Measurements from ENCODE around the gene RALGPS1. TPM values are rescaled to one million over a fixed set of nuclear protein-coding genes. Genes with fewer than 3 reads are reported as not detected.
"Not testable (repeated sequence)": the region's sequence is repeated elsewhere in the genome, so short reads cannot be mapped to it uniquely, and the experiment has no call there.

Gene RALGPS1
- total RNA-seq, 5 donors from 2014 or later (not counting 1 experiment from before 2014, with no cell fraction given) = 7.3 to 13.9 (median 9.4) TPM

DNA sequence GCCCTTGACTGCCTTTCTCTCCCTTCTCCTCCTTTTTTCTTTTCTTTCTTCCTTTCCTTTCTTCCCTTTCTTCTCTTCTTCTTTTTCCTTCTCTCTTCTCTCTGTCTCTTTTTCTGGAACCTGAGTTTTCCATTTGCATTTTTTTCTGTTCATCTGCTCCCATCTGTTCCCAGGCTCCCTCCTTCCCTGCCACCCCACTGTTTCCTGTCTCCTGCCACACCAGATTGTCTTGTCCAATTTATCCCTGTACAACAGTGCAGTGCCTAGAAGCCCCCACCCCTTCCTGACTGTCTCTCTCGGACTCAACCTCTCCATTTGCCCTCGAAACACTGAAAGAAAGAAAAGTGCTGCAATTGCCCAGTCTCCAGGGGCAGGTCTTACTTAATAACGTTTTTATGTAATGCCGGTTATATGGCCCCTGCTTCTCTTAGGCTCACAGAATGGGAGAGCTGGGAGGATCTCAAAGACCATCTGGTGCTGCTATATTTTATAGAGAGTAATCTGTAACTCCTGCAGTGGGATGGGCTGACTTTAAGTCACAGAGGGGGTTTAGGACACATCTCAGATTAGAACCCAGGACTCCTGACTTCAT is 101.4 kb downstream of the RALGPS1 start:
- Histone ChIP-seq H3K36me3 (ENCODE audit: control insufficient read depth in 2 of 2, extremely low read depth in 1 of 2, insufficient read depth in 1 of 2, low read length in 1 of 2) (no peaks in the 10 kb centered on the region), H3K4me3 (ENCODE audit: control insufficient read depth in 1 of 2, extremely low read depth in 1 of 2, low read length in 1 of 2) (no peak overlapping the region), H3K27ac (ENCODE audit: low read length) (no peak overlapping the region), H3K4me1 (ENCODE audit: control insufficient read depth in 1 of 2, extremely low read depth in 1 of 2, insufficient read depth in 2 of 2, low read length in 2 of 2) (no peaks in the 10 kb centered on the region), H3K9me3 (no peaks in the 10 kb centered on the region), H3K27me3 (replicated peaks in 1 of 2; ENCODE audit: control insufficient read depth in 2 of 2, extremely low read depth in 1 of 2, insufficient read depth in 2 of 2, low read length in 1 of 2) (peaks cover 0 to under 1% of the 10 kb centered on the region in 2 experiments)
- WGBS (ENCODE audit: insufficient coverage) = 83% methylated on average over 2 of the region's 4 CpGs
- ATAC-seq (replicated peaks in 1 of 4) (no peak), DNase-seq (no peak)
- Mint-ChIP-seq H3K36me3 (no peaks in the 10 kb centered on the region), H3K4me3 (no peak overlapping the region), H3K4me1 (peaks cover 0 to 2% (median 0%) of the 10 kb centered on the region in 3 donors), H3K27ac (no peak overlapping the region), H3K27me3 (peaks cover 4 to 18% of the 10 kb centered on the region in 2 donors), H3K9me3 (no peaks in the 10 kb centered on the region)
- CTCF ChIA-PET = no interaction called here
- POLR2A ChIA-PET = no interaction called here

DNA sequence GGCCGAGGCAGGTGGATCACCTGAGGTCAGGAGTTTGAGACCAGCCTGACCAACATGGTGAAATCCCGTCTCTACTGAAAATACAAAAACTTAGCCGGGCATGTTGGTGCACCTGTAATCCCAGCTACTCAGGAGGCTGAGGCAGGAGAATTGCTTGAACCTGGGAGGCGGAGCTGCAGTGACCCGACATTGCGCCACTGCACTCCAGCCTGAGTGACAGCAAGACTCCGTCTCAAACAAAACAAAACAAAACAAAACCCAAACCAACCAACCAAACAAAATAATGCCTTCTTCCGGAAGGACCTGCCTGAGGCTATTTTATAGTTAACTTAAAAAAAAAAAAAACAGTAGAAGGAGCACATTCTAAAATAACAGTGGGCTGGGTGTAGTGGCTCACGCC is 103.4 kb downstream of the RALGPS1 start:
- H3K36me3 Mint-ChIP-seq = not testable (repeated sequence)

DNA sequence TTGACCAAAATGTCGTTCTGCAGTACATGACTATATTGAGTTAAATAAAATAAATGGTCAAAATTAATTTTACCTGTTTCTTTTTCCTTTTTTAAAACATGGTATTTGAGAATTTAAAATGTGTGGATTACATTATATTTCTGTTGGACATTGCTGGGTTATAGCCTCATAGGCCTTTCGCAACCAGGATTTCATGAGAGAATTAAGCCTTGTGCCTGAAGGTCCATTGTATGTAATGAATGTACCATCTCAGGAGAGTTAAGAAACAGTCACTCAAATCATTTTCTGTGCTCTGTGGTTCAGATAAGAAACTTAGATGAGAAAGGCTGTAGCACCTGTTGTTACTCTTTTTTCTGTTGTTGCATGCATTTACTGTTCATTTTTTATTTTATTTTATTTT is 104.4 kb downstream of the RALGPS1 start:
- DNase-seq (no peak), ATAC-seq (replicated peaks in 1 of 4) (no peak)
- Histone ChIP-seq H3K27ac (ENCODE audit: low read length) (no peak overlapping the region), H3K36me3 (ENCODE audit: control insufficient read depth in 2 of 2, extremely low read depth in 1 of 2, insufficient read depth in 1 of 2, low read length in 1 of 2) (no peaks in the 10 kb centered on the region), H3K9me3 (no peaks in the 10 kb centered on the region), H3K4me1 (ENCODE audit: control insufficient read depth in 1 of 2, extremely low read depth in 1 of 2, insufficient read depth in 2 of 2, low read length in 2 of 2) (no peaks in the 10 kb centered on the region), H3K27me3 (replicated peaks in 1 of 2; ENCODE audit: control insufficient read depth in 2 of 2, extremely low read depth in 1 of 2, insufficient read depth in 2 of 2, low read length in 1 of 2) (no peaks in the 10 kb centered on the region), H3K4me3 (ENCODE audit: control insufficient read depth in 1 of 2, extremely low read depth in 1 of 2, low read length in 1 of 2) (no peak overlapping the region)
- H3K4me3 Mint-ChIP-seq = no peak overlapping the region
- peaks cover 9% of the 10 kb centered on the region for H3K36me3 Mint-ChIP-seq
- ChIA-PET CTCF (no interaction called here), POLR2A (no interaction called here)
- H3K9me3 Mint-ChIP-seq = no peaks in the 10 kb centered on the region
- no CpG with 5 or more reads among the region's 2 CpGs for WGBS (ENCODE audit: insufficient coverage)
- peaks cover 0 to 2% (median 0%) of the 10 kb centered on the region in 3 donors for H3K4me1 Mint-ChIP-seq
- no peak overlapping the region for H3K27ac Mint-ChIP-seq
- peaks cover 2 to 6% of the 10 kb centered on the region in 2 donors for H3K27me3 Mint-ChIP-seq

More for the DNA sequence above, 103.4 kb downstream of the RALGPS1 start:
- H3K36me3 ChIP-seq (ENCODE audit: control insufficient read depth in 2 of 2, extremely low read depth in 1 of 2, insufficient read depth in 1 of 2, low read length in 1 of 2); H3K27ac Mint-ChIP-seq; H3K4me1 ChIP-seq (ENCODE audit: control insufficient read depth in 1 of 2, extremely low read depth in 1 of 2, insufficient read depth in 2 of 2, low read length in 2 of 2); H3K4me3 ChIP-seq (ENCODE audit: control insufficient read depth in 1 of 2, extremely low read depth in 1 of 2, low read length in 1 of 2); H3K27me3 Mint-ChIP-seq; H3K4me3 Mint-ChIP-seq; ATAC-seq (replicated peaks in 1 of 4); H3K27ac ChIP-seq (ENCODE audit: low read length); DNase-seq; H3K9me3 Mint-ChIP-seq; POLR2A ChIA-PET; CTCF ChIA-PET; H3K4me1 Mint-ChIP-seq; H3K9me3 ChIP-seq; H3K27me3 ChIP-seq (replicated peaks in 1 of 2; ENCODE audit: control insufficient read depth in 2 of 2, extremely low read depth in 1 of 2, insufficient read depth in 2 of 2, low read length in 1 of 2): not testable (repeated sequence)
- WGBS (ENCODE audit: insufficient coverage) = 91% methylated on average over 7 of the region's 9 CpGs

DNA sequence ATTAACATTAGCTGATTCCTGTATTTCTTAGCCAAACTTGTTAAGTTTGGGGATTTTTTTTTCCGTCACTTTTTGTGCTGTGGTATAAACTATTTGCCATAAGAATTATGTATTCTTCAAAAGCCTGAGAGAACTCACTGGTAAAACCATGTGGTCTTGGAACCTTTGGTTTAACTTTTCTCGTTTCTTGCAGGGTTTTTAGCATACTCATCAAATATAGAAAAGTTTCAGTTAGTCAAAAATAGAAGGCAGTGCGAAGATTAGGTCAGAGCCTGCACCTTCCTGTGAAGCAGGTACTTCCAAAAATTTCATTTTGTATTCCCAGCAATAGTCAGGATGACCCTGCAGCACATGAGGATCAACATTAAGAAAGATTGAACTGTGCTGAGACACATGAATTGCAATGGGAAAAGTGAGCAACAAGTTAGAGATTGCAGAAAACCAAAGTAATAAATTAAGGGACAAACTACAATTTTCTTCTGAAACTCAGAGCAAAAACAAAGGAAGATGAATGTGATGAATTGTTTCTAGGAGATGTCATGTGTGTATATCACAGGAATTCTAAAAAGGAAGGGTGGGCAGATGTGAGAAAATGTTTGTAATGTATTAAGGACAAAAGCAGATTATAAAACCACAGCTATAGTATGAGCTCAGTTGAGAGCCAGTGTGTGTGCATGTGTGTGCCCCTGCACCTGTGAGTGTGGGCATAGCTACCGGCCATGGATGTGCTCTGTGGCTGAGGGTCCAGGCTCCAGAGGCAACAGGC is 105.6 kb downstream of the RALGPS1 start:
- H3K27me3 Mint-ChIP-seq = peaks cover 2 to 6% of the 10 kb centered on the region in 2 donors
- H3K4me3 Mint-ChIP-seq = no peak overlapping the region
- ATAC-seq (replicated peaks in 1 of 4) (no peak), DNase-seq (no peak)
- no peaks in the 10 kb centered on the region for H3K4me1 ChIP-seq (ENCODE audit: control insufficient read depth in 1 of 2, extremely low read depth in 1 of 2, insufficient read depth in 2 of 2, low read length in 2 of 2)
- H3K27ac ChIP-seq (ENCODE audit: low read length) = no peak overlapping the region
- H3K9me3 ChIP-seq = no peaks in the 10 kb centered on the region
- ChIA-PET CTCF (no interaction called here), POLR2A (interaction anchor here in 1 of 2 donors (0.5 kb wide), 2 partner anchors 10 to 454 kb away, joined by 3 to 4 read pairs; no protein-coding TSS in a partner anchor)
- H3K36me3 Mint-ChIP-seq = peaks cover 17% of the 10 kb centered on the region
- H3K27ac Mint-ChIP-seq = no peak overlapping the region
- no peaks in the 10 kb centered on the region for H3K9me3 Mint-ChIP-seq
- no peaks in the 10 kb centered on the region for H3K36me3 ChIP-seq (ENCODE audit: control insufficient read depth in 2 of 2, extremely low read depth in 1 of 2, insufficient read depth in 1 of 2, low read length in 1 of 2)
- H3K27me3 ChIP-seq (replicated peaks in 1 of 2; ENCODE audit: control insufficient read depth in 2 of 2, extremely low read depth in 1 of 2, insufficient read depth in 2 of 2, low read length in 1 of 2) = no peaks in the 10 kb centered on the region
- WGBS (ENCODE audit: insufficient coverage) = 92% methylated on average over 2 of the region's 4 CpGs
- H3K4me1 Mint-ChIP-seq = peaks cover 0 to 2% (median 0%) of the 10 kb centered on the region in 3 donors
- H3K4me3 ChIP-seq (ENCODE audit: control insufficient read depth in 1 of 2, extremely low read depth in 1 of 2, low read length in 1 of 2) = no peak overlapping the region

DNA sequence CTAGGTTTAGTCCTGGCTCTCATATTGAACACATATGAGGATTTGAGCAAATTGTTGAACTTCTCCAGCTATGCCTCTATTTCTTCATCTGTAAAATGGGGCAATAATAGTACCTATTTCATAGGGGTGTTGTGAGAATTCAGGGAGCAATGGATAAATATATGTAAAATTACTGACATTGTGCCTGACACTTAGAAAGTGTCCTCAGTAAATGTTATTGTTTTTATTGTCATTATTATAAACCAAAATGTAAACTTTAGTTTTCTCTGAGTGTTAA is 106.2 kb downstream of the RALGPS1 start:
- no peak for ATAC-seq (replicated peaks in 1 of 4)

DNA sequence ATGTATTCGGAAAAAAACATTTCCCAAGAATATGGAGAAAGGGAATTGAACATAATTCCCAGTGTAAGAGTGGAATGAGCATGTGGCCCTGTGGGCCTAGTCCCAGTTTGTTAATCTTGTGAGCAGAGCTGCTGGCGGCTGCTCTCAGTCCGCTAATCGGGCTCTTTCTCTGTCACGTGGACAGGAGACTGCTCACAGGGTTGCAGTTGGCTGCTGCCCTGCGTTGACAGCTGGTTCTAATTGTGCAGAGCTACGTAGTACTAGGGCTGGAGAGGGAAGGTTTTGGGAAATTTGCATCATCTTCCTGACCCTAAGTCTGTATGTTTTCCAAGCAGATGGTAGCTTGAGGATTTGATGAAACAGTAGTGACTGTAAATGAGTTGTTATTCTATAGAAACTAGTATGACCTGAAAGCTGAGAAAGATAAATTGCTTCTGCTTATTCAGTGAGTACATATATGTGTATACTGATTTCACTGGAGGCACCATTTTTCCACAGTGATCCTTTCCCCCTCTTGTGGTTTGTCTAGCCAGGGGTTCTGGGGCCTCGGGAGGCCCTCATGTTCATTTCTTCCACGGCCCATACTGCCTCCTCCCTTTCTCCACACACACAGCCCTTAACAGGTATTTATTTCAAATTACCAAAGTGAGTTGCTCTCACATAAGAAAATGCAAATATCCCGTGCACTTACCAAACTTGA is 107.2 kb downstream of the RALGPS1 start:
- peaks cover 0 to 2% (median 0%) of the 10 kb centered on the region in 3 donors for H3K4me1 Mint-ChIP-seq
- no peaks in the 10 kb centered on the region for H3K36me3 ChIP-seq (ENCODE audit: control insufficient read depth in 2 of 2, extremely low read depth in 1 of 2, insufficient read depth in 1 of 2, low read length in 1 of 2)
- H3K4me3 Mint-ChIP-seq = no peak overlapping the region
- ATAC-seq (replicated peaks in 1 of 4) (no peak), DNase-seq (no peak)
- peaks cover 17% of the 10 kb centered on the region for H3K36me3 Mint-ChIP-seq
- H3K27me3 ChIP-seq (replicated peaks in 1 of 2; ENCODE audit: control insufficient read depth in 2 of 2, extremely low read depth in 1 of 2, insufficient read depth in 2 of 2, low read length in 1 of 2) = no peaks in the 10 kb centered on the region
- H3K27ac ChIP-seq (ENCODE audit: low read length) = no peak overlapping the region
- ChIA-PET CTCF (no interaction called here), POLR2A (no interaction called here)
- 97% methylated on average over 6 of the region's 10 CpGs for WGBS (ENCODE audit: insufficient coverage)
- H3K4me3 ChIP-seq (ENCODE audit: control insufficient read depth in 1 of 2, extremely low read depth in 1 of 2, low read length in 1 of 2) = no peak overlapping the region
- H3K27me3 Mint-ChIP-seq = no peaks in the 10 kb centered on the region
- no peaks in the 10 kb centered on the region for H3K9me3 ChIP-seq
- H3K27ac Mint-ChIP-seq = no peak overlapping the region
- H3K4me1 ChIP-seq (ENCODE audit: control insufficient read depth in 1 of 2, extremely low read depth in 1 of 2, insufficient read depth in 2 of 2, low read length in 2 of 2) = no peaks in the 10 kb centered on the region
- no peaks in the 10 kb centered on the region for H3K9me3 Mint-ChIP-seq

More for the DNA sequence above, 106.2 kb downstream of the RALGPS1 start:
- H3K9me3 Mint-ChIP-seq = no peaks in the 10 kb centered on the region
- H3K27ac Mint-ChIP-seq = no peak overlapping the region
- H3K4me1 Mint-ChIP-seq = peaks cover 0 to 2% (median 0%) of the 10 kb centered on the region in 3 donors
- H3K4me3 ChIP-seq (ENCODE audit: control insufficient read depth in 1 of 2, extremely low read depth in 1 of 2, low read length in 1 of 2) = no peak overlapping the region
- H3K36me3 ChIP-seq (ENCODE audit: control insufficient read depth in 2 of 2, extremely low read depth in 1 of 2, insufficient read depth in 1 of 2, low read length in 1 of 2) = no peaks in the 10 kb centered on the region
- H3K4me3 Mint-ChIP-seq = no peak overlapping the region
- no peak overlapping the region for H3K27ac ChIP-seq (ENCODE audit: low read length)
- no peaks in the 10 kb centered on the region for H3K27me3 ChIP-seq (replicated peaks in 1 of 2; ENCODE audit: control insufficient read depth in 2 of 2, extremely low read depth in 1 of 2, insufficient read depth in 2 of 2, low read length in 1 of 2)
- ChIA-PET CTCF (no interaction called here), POLR2A (no interaction called here)
- H3K27me3 Mint-ChIP-seq = peaks cover 2 to 4% of the 10 kb centered on the region in 2 donors
- no peaks in the 10 kb centered on the region for H3K9me3 ChIP-seq
- no peak for DNase-seq
- peaks cover 17% of the 10 kb centered on the region for H3K36me3 Mint-ChIP-seq
- H3K4me1 ChIP-seq (ENCODE audit: control insufficient read depth in 1 of 2, extremely low read depth in 1 of 2, insufficient read depth in 2 of 2, low read length in 2 of 2) = no peaks in the 10 kb centered on the region
